Ascending aorta (tissue), 2 donors: ENCODE measurements around the gene CNTNAP3. TPM values are rescaled to one million over a fixed set of nuclear protein-coding genes. Genes with fewer than 3 reads are reported as not detected.
"Not testable (repeated sequence)": the region's sequence is repeated elsewhere in the genome, so short reads cannot be mapped to it uniquely, and the experiment has no call there.

Experiments used
- DNase-seq, 2 donors: peaks; one replicate each; pipeline ENCODE4 v3.0.0-alpha.2; 2019; ENCODE audit warnings: low spot score in 2 of 2
- H3K27ac ChIP-seq, 2 donors: fragments of 200-600 bp; sonication (generic); one replicate each; pipeline ENCODE4 v1.5.1; 2016 to 2017; ENCODE audit warnings: mild to moderate bottlenecking in 1 of 2
- H3K27me3 ChIP-seq: fragments of 200-600 bp; sonication (generic); one replicate; pipeline ENCODE4 v1.5.1; 2017
- H3K36me3 ChIP-seq, 2 donors: fragments of 200-600 bp; sonication (generic); one replicate each; pipeline ENCODE4 v1.5.1; 2016
- H3K4me1 ChIP-seq, 2 donors: fragments of 200-600 bp; sonication (generic); one replicate each; pipeline ENCODE4 v1.5.1; 2016 to 2017; ENCODE audit warnings: mild to moderate bottlenecking in 1 of 2
- H3K4me3 ChIP-seq, 2 donors: fragments of 200-600 bp; sonication (generic); one replicate each; pipeline ENCODE4 v1.5.1; 2016 to 2017; ENCODE audit warnings: mild to moderate bottlenecking in 1 of 2
- H3K9me3 ChIP-seq, 2 donors: fragments of 200-600 bp; sonication (generic); one replicate each; pipeline ENCODE4 v1.5.1; 2016
- CTCF ChIP-seq, 3 experiments: fragments of 200-600 bp in 2 of 3; fragments of 450-650 bp in 1 of 3; sonication (generic) in 2 of 3; IDR thresholded peaks; one replicate each; pipeline ENCODE4 v1.5.1; 2016 to 2019; ENCODE audit warnings: antibody characterized with exemption in 3 of 3, mild to moderate bottlenecking in 1 of 3, moderate library complexity in 1 of 3
- intact Hi-C: fragments of 100-400 bp; cut with DNase I; formaldehyde crosslinking; loops from one replicate; pipeline ENCODE4 v1.15.1; 2023
- total RNA-seq: library from RNA; depleted of rRNA; stranded (reverse); fragments of >200 nt; gene quantifications from one replicate; pipeline ENCODE4 v1.1.0, GENCODE V29; 2016

CNTNAP3 gene
- total RNA-seq, 1 donor from 2014 or later = 9.0 TPM

DNA sequence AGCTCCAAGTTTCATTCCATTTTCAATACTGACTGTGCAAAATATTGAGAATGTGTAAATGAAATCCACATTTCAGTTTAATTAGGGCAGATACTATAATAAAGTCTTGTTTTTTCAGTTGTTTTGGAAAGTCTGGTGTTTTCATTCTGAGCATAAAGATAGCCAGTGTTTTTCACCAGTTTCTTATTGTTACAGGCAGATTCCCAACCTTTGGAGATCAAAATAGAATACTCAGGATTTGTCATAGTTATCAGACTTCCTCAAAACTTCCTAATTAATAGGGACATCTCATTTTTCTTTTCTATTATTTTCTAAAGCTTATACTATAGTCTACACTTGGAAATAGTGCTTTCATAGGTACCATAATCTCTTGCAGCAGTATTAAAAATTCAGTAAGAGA lies 176.2 kb downstream of the CNTNAP3 start:
- H3K4me3 ChIP-seq, H3K9me3 ChIP-seq, H3K27me3 ChIP-seq, H3K36me3 ChIP-seq, intact Hi-C loops, DNase-seq, H3K27ac ChIP-seq, H3K4me1 ChIP-seq: not testable (repeated sequence)

GRCh38 chr9:39108145-39108544 lies 179.8 kb downstream of the CNTNAP3 start:
- H3K36me3 ChIP-seq = no peaks in the 10 kb centered on the region

GRCh38 chr9:39097208-39097607 lies 190.8 kb downstream of the CNTNAP3 start:
- H3K4me3 ChIP-seq, H3K27me3 ChIP-seq, H3K4me1 ChIP-seq, intact Hi-C loops, H3K9me3 ChIP-seq, H3K27ac ChIP-seq, DNase-seq, H3K36me3 ChIP-seq: not testable (repeated sequence)

More at GRCh38 chr9:39108145-39108544, 179.8 kb downstream of the CNTNAP3 start:
- no peak overlapping the region for H3K27ac ChIP-seq
- no peak for DNase-seq
- intact Hi-C loops = no loop called here
- no peak overlapping the region for H3K4me3 ChIP-seq
- no peaks in the 10 kb centered on the region for H3K4me1 ChIP-seq
- H3K27me3 ChIP-seq = no peaks in the 10 kb centered on the region
- no peaks in the 10 kb centered on the region for H3K9me3 ChIP-seq
- TF ChIP-seq CTCF (IDR thresholded peaks at IDR 0.05) = no peak

GRCh38 chr9:39085311-39085710 lies 202.7 kb downstream of the CNTNAP3 start:
- DNase-seq, H3K9me3 ChIP-seq, H3K4me3 ChIP-seq, intact Hi-C loops, H3K4me1 ChIP-seq, H3K27ac ChIP-seq, H3K27me3 ChIP-seq, H3K36me3 ChIP-seq: not testable (repeated sequence)

- DNase-seq, H3K4me3 ChIP-seq, H3K36me3 ChIP-seq, intact Hi-C loops, H3K4me1 ChIP-seq, H3K27me3 ChIP-seq, H3K9me3 ChIP-seq, H3K27ac ChIP-seq: not testable (repeated sequence)
Observed at GRCh38 chr9:39082574-39082973, 205.4 kb downstream of the CNTNAP3 start.

GRCh38 chr9:39080081-39080480 lies 207.9 kb downstream of the CNTNAP3 start:
- intact Hi-C loops = not testable (repeated sequence)

DNA sequence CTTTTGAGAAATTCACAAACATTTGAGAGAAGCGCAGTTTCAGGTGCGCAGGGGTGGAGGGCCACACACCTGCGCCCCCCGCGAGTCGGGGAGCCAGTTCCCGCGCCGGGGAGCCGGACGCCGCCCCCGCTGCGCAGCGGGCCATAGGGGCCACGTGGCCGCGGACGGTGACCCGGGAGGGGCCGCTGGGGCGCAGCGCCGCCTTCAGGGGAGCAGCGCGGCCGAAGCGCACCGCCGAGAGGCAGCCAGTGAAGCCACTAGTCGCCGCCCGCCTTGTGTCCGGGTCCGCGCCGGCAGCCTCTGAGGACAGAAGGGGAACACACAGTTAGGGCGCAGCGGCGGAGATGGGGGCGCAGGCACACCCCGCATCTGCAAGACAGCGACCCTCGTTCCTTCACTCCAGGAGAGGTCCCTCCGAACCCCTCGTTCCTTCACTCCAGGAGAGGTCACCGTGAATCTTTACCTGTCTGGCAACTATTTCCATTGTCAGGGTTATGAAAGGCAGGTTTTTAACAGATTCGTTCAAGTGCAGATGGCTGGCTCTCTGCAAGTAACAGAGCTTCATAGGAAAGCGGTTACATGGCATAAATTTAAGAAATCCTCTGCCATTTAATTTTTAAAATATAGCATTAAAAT lies 209.2 kb downstream of the CNTNAP3 start:
- intact Hi-C loops, H3K27me3 ChIP-seq, H3K4me1 ChIP-seq, DNase-seq, H3K4me3 ChIP-seq, H3K9me3 ChIP-seq, H3K27ac ChIP-seq, H3K36me3 ChIP-seq: not testable (repeated sequence)

More at GRCh38 chr9:39080081-39080480, 207.9 kb downstream of the CNTNAP3 start:
- H3K27ac ChIP-seq, DNase-seq, H3K27me3 ChIP-seq, H3K9me3 ChIP-seq, H3K36me3 ChIP-seq, H3K4me1 ChIP-seq, H3K4me3 ChIP-seq: not testable (repeated sequence)

- DNase-seq, intact Hi-C loops, H3K27ac ChIP-seq, H3K27me3 ChIP-seq, H3K36me3 ChIP-seq, H3K4me1 ChIP-seq, H3K4me3 ChIP-seq, H3K9me3 ChIP-seq: not testable (repeated sequence)
Observed at GRCh38 chr9:39073537-39073936, 214.4 kb downstream of the CNTNAP3 start.

DNA sequence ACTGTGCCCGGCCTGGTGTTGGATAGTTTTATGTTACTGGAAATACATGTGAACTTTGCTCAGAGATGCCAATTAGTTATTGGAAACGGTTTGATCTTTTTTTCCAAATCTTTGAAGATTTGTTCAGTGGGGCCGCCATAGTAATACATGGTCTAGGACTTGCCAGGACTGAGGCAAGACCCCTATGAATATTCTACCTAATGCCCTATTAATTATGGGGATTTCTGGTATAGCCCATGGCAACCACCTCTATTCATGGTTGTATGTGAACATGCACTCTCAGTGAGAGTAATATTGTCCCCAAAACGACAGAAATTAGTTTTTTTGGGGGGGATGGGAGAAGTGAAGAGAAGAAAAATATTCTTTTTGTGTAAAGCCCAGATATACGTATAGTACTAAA lies 220.3 kb downstream of the CNTNAP3 start:
- H3K27me3 ChIP-seq, DNase-seq, H3K9me3 ChIP-seq, H3K27ac ChIP-seq, H3K4me3 ChIP-seq, intact Hi-C loops, H3K36me3 ChIP-seq, H3K4me1 ChIP-seq: not testable (repeated sequence)

DNA sequence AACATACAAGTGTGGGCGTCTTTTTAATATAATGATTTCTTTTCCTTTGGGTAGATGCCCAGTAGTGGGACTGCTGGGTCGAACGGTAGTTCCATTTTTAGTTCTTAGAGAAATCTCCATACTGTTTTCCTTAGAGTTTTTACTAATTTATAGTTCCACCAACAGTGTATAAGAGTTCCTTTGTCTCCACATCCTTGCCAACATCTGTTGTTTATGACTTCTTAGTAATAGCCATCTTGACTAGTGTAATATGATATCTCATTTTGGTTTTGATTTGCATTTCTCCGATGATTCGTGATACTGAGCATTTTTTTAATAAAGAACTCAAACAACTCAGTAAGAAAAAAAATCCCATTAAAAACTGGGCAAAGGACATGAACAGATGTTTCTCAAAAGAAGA lies 225.0 kb downstream of the CNTNAP3 start:
- H3K4me3 ChIP-seq, H3K4me1 ChIP-seq, intact Hi-C loops, H3K27ac ChIP-seq, DNase-seq, H3K36me3 ChIP-seq, H3K9me3 ChIP-seq, H3K27me3 ChIP-seq: not testable (repeated sequence)

DNA sequence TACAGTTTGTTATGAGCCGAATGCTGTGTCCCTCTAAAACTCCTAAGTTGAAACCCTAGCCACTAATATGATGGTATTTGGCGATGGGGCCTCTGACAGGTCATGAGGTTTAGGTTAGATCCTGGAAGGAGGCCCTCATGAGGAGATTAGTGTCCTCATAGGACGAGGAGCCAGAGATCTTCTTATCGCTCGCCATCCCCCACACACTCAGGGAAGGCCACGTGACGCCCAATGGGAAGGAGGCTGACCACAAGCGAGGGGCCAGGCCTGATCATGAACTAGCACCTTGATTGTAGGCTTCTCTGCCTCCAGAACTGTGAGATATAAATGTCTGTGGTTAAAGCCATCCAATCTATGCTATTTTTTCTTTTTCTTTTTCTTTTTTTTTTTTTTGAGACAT lies 233.5 kb downstream of the CNTNAP3 start:
- H3K27ac ChIP-seq, H3K27me3 ChIP-seq, H3K4me1 ChIP-seq, H3K4me3 ChIP-seq, intact Hi-C loops, H3K9me3 ChIP-seq, DNase-seq, H3K36me3 ChIP-seq: not testable (repeated sequence)

- intact Hi-C loops, H3K4me3 ChIP-seq, H3K27me3 ChIP-seq, H3K27ac ChIP-seq, H3K9me3 ChIP-seq, H3K36me3 ChIP-seq, H3K4me1 ChIP-seq, DNase-seq: not testable (repeated sequence)
Observed at GRCh38 chr9:39046833-39047232, 241.1 kb downstream of the CNTNAP3 start.

- H3K4me3 ChIP-seq, intact Hi-C loops, H3K27me3 ChIP-seq, H3K4me1 ChIP-seq, H3K36me3 ChIP-seq, H3K9me3 ChIP-seq, H3K27ac ChIP-seq, DNase-seq: not testable (repeated sequence)
Observed at GRCh38 chr9:39042352-39042803, 245.6 kb downstream of the CNTNAP3 start.

GRCh38 chr9:39041774-39042173 lies 246.2 kb downstream of the CNTNAP3 start:
- H3K9me3 ChIP-seq, H3K4me1 ChIP-seq, H3K27ac ChIP-seq, DNase-seq, H3K4me3 ChIP-seq, H3K36me3 ChIP-seq, H3K27me3 ChIP-seq, intact Hi-C loops: not testable (repeated sequence)
